Left cardiac atrium (tissue), 4 donors: ENCODE results near the gene GPR39. TPM values are rescaled to one million over a fixed set of nuclear protein-coding genes. Genes with fewer than 3 reads are reported as not detected.

Experiments
- ATAC-seq, 2 donors: fragments of 200-7000 bp; cut with Tn5 transposase; one replicate each; pipeline ENCODE4 v1.9.1; 2020; ENCODE audit warnings: mild to moderate bottlenecking in 2 of 2, moderate library complexity in 2 of 2
- DNase-seq: peaks from one replicate; pipeline ENCODE4 v3.0.0-alpha.2; 2020
- intact Hi-C, 2 donors: fragments of 100-400 bp; cut with DNase I; formaldehyde crosslinking; loops; one replicate each; pipeline versions ENCODE4 v1.14.1 to v1.15.1; 2022 to 2023
- total RNA-seq, 2 donors: library from RNA; stranded (reverse); fragmentation: NEBNext Ultra II Directional; extraction: Animal tissue kit (Norgen Biotek cat#: 25700); gene quantifications; one replicate each; pipeline ENCODE4 v1.2.1, GENCODE V29; 2021
- donor health status: DM: no; HTN: yes; CAD: no.
- donor health status: DM: no; HTN: yes; CAD: no; lungs with severe emphysema.
- donor health status: DM: yes; HTN: yes; CAD: no.
- donor health status: Dilated cardiomyopathy.

GPR39 gene
- total RNA-seq, 2 donors from 2014 or later, result 0.29 TPM; not detected in 1

DNA sequence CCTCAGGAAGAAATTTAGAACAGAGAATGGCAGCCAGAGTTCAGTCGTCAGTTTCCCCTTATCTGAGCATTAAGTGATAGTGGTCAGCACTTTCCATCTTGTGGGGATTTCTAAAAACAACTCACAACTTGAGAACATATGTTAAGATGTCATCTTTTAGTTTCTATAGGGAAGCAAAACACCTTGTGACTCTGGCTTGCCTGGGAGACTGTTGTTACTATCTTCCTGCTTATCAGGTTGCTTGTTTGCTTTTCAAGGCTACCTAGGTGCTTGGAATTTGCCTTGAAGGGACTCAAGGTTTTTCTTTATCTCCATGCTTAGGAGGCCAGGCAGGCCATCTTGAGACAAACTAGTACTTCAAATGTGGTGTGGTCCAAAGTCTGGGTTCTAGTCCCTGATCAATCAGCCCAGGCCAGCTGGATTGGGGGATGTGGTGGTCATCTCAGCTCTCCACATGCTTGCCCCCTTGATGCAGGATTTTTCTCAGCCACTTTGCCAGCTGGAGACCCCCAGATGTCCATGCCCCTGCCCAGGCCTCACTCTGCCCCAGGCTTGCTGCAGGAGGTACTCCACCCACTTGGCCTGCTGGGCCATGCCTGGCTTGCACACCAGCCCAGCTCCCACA, 127.5 kb downstream of the GPR39 start:
- no peak for DNase-seq
- no peak for ATAC-seq
- intact Hi-C loops, result loop anchor here in 1 of 2 donors (10.0 kb wide), 1 partner anchor 631 kb away; no protein-coding TSS in a partner anchor

- DNase-seq, result peak; percentile 72
- peak; percentile 47 to 51 for ATAC-seq
- intact Hi-C loops, result loop anchor here (2.0 to 10.0 kb wide), 4 partner anchors 625 to 1298 kb away; no protein-coding TSS in a partner anchor
These were observed 130.6 kb downstream of the GPR39 start for GRCh38 chr2:132547090-132547687.

DNA sequence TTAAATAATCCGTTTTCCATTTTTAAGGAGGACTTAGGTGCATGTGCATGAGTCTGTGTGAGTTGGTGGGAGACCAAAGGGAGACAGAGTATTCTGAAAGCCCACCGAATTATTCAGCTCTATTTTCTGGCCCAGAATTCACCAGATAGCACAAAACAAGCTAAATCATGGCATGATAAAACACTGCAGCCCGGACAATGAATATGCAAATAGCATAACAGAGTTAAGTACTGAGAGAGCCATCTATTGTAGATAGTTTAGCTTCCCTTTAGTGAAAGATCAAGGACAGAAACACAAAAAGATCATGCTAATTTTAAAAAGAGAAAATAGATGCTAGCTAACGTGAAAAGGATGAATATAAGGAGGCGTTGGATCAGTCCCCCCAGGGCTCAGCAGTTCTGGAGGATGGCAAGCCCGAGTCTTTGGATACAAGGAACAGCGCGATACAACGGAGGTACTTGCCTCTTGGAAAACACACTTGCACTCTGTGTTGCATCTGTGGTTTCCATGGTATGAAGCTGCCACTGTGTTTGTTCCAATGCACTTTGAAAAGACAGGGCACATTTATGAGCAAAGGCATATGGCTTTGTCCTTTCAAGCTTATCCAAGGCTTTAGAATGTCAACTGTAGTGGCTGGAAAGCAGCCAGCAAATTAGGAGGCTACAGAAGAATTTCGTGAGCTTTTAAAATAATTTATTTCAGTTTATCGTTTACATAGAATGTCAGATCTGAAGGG, 133.5 kb downstream of the GPR39 start:
- DNase-seq (no peak), ATAC-seq (no peak)
- intact Hi-C loops, result loop anchor here (5.0 to 10.0 kb wide), 3 partner anchors 622 to 1292 kb away; no protein-coding TSS in a partner anchor

DNA sequence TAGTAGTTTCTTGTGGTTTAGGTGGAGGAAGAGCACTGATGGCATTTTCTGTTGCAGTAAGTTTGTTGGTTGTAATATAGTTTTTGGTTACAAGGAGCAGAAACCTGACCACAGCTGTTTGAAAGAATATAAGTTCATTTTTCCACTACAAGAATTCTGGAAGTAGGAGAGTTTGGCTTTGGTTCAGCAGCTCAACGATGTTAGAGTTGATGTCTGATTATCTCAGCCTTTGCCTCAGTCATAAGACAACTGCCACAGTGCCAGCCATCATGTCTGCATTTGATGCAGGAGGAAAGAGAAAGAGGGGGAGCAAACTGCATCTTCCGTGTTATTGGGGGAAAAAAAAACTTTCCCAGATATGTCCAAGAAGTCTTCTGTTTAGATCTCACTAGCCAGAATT, 134.3 kb downstream of the GPR39 start:
- ATAC-seq (no peak), DNase-seq (no peak)
- intact Hi-C loops, result no loop called here

DNA sequence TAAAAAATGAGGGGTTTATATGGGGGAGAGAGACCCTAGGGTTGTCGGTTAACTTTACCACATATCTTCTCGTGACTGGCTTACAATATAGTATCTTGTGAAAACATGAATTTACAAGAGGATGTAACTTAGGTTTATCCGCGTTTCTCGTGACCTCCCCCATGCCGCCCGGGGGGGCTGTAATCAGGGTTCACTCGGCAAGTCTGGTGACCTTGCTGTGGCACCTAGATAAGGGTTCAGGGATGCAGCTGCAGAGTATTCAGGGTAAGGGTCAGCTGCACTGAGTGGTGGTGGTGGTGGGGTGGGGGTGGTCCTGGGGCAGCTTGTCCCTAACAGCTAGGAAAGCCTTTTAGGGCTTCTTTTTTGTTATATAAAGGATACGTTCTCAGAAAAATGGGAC, 141.1 kb downstream of the GPR39 start:
- intact Hi-C loops, result no loop called here
- no peak for DNase-seq
- no peak for ATAC-seq

GRCh38 chr2:132559326-132559725, 142.7 kb downstream of the GPR39 start:
- DNase-seq (no peak), ATAC-seq (no peak)
- intact Hi-C loops, result no loop called here

GRCh38 chr2:132559921-132560320, 143.3 kb downstream of the GPR39 start:
- ATAC-seq (no peak), DNase-seq (no peak)
- intact Hi-C loops, result no loop called here

DNA sequence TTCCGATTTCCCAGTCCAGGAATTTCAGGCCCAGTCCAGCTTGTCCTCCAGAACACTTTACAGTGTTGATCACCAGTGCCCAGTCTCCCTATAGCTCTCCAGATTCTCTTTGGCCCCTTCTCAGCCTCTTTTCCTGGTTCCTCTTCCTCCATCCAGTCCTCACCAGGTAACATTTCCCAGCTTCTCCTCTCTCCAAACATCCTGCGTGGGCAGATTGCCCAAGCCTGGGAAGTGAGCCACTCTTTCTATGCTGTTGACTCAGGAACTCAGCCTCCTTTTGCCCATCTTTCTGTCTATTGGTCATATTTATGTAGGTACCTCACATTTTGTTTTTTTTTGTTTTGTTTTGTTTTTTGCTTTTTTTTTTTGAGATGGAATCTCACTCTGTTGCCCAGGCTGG, 144.0 kb downstream of the GPR39 start:
- intact Hi-C loops, result no loop called here
- DNase-seq (no peak), ATAC-seq (no peak)

- intact Hi-C loops, result no loop called here
- no peak for ATAC-seq
- no peak for DNase-seq
These were observed 145.6 kb downstream of the GPR39 start for GRCh38 chr2:132562245-132562644.

DNA sequence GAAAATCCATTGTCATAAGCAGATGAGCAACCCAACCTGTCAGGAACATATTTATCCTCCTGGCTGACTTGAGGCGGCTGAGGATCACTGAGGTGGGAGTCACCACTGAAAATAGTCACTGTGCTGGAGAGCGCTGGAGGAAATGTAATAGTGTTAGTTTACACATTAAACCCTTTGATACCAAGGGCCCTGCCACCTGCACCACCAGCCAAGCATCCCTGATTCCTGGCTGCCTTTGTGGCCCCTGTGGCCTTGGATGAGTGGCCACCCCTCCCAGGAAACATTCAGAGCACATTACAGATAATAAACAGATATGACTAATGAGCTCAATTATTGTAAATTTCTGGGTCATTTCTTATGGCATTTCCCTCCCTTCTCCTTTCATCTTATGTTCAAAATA, 147.5 kb downstream of the GPR39 start:
- DNase-seq (no peak), ATAC-seq (no peak)
- intact Hi-C loops, result no loop called here

GRCh38 chr2:132566379-132566778, 149.8 kb downstream of the GPR39 start:
- intact Hi-C loops, result no loop called here
- DNase-seq (no peak), ATAC-seq (no peak)

DNA sequence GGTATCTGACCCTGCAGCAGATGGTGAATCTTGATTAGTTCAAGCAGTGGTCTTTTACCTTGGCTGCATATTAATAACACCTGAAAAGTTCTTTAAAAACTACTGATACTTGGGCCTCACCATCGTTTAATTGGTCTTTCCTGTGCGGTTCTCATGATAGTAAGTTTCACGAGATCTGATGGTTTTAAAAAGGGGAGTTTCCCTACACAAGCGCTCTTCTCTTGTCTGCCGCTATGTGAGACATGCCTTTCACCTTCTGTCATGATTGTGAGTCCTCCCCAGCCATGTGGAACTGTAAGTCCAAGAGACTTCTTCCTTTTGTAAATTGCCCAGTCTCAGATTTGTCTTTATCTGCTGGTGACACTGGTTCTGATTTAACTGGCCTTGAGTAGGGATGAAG, 151.1 kb downstream of the GPR39 start:
- intact Hi-C loops, result no loop called here
- ATAC-seq, result no peak
- no peak for DNase-seq

DNA sequence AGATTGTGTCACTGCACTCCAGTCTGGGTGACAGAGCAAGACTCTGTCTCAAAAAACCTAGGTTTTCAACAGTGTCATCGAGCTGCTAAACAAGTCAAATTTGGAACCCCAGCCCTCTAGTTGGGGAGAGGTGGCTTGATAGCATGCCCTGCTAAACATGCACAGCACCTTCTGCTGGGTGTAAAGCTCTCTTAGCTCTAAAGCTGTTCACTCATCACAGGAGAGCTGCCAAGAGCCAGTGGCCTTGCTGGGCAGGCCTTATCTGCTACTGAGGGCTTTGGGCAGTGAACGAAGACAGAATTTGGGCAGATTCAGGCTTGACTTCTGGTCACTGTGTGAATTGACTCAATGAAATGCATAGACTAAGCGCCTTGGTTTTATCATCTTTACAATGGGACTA, 152.1 kb downstream of the GPR39 start:
- DNase-seq (no peak), ATAC-seq (peak in 1 of 2 donors; percentile 53)
- intact Hi-C loops, result no loop called here

DNA sequence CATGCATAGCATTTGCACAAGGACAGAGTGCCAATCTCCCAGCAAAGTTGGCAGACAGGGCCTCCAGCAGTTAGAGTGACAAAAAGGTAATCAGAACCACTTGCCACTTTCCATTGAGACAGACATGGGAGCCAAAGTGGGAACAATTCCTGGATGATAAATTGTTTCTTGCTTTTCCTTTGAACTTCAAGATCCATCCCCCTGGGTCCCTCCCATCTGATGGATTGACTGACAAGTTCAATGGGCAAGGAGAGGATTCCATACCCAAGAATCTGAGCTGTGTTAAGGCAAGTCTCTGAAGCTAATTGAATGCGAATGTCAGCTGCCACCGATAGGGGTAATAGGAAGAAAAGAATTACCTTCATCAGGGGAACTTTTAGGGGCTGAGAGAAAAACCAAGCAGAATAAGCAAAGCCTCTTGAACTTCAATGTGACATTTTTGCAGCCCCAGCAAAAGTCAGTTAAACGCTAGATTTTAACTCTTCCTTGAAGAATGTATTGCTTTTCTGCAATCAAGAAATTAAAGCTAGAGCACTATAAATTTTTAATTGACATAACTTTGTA, 156.9 kb downstream of the GPR39 start:
- intact Hi-C loops, result no loop called here
- DNase-seq (no peak), ATAC-seq (no peak)

DNA sequence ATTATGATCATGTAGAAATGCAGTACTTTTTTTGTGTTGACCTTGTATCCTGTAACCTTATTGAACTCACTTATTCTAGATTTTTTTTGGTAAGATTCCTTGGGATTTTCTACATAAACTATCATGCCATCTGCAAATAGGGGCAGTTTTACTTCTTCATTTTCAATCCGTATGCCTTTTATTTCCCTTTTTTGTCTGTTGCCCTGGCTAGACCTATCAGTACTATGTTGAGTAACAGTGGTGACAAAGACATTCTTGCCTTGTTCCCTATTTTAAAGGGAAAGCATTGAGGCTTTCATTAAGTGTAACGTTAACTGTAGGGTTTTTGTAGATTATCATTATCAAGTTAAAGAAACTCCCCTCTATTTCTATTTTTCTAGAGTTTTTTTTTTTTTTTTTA, 161.1 kb downstream of the GPR39 start:
- ATAC-seq (peak in 1 of 2 donors; percentile 47), DNase-seq (no peak)
- intact Hi-C loops, result no loop called here

DNA sequence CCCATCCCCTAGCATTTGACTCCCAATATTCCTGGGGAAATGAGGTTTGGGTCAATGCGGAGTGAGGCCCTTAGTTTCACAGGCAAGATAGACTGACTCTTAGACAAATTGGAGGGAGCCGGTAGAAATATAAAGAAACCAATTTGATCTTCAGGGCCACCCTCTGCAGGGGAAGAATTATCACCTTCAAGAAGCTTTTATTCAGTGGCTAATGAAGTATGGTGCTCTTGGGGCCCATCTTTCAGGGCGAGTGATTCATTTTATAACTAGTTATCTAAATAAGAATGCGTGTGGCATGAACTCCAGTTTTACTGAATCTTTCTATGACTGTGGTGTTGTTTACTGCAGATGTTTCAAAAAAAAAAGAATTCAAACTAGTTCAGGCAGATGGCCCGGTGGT, 165.0 kb downstream of the GPR39 start:
- no peak for ATAC-seq
- intact Hi-C loops, result no loop called here
- no peak for DNase-seq

DNA sequence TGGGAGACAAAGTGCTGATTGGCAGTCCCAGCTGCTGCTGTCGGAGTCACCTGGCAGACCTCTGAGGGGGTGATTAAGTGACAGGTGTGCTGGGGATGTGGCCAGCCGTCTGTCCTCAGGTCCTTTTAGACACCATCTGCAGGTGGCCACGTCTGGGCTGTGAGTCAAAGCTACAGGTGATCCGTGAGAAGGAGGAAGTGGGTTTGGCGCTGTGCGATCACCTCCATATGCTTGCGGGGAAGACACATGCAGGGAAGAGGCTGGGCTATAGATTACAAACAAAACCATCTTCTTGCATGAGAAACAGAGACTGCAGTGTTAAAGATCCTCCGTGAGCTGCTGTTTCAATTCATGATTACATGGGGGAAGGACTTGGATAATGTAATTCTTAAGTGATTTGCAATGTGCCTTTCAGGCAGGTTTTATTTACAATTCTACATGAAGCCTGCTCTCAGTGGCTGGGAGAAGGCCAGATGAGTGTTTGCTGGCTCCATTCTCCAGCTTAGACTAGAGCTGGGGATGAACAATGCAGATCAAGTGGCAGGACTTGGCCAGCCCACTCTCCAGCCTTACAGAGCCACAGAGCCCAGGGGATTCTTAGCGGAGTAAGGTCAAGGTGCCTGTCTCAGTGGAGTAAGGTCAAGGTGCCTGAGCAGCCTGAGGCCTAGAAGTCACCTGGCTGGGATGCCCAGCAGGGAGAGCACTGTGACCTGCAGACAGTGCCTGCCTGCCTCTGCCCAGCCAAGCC, 165.6 kb downstream of the GPR39 start:
- intact Hi-C loops, result no loop called here
- DNase-seq (no peak), ATAC-seq (no peak)

DNA sequence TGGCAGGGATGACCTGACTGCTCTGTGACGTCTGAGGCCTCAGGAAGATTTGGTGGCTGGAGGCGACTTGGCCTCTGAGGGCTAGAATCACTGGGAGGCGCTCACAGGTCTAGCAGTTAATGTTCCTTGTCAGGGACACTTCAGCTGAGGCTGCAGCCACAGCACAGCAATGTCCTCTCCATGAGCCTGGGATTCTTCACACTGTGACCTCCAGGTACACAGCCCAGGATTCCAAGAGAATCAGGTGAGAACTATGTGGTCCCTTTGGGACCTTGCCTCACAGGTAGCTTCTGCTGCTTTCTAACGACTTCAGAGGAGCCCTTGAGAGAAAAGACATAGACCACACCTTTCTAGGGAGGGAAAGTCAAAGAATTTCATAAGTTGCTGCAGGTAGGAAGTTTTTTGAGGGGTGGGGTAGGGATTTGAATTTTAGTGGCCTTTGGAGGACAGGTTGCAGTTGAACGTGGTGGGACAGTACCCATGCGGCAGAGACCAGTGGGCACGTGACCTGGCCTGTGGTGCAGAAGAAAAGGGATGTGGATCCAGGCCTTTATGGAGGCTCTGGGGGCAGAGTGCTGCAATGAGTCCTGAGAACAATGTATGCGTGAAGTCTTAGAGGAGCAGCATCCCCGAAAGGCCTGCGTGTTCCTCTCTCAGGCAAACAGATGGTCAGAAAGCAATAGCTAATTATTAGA, 167.2 kb downstream of the GPR39 start:
- intact Hi-C loops, result no loop called here
- ATAC-seq (no peak), DNase-seq (no peak)
